Esophagus muscularis mucosa (tissue), 4 donors: ENCODE results near the gene C20orf173.

ENCODE experiments used
- EP300 ChIP-seq: sonication (generic); formaldehyde crosslinking; IDR thresholded peaks from one replicate; pipeline ENCODE4 v1.6.1; 2017; ENCODE audit warnings: antibody characterized with exemption
- POLR2AphosphoS5 ChIP-seq, 2 donors: sonication (generic); formaldehyde crosslinking; IDR thresholded peaks; one replicate each; pipeline ENCODE4 v1.6.1; 2017; ENCODE audit warnings: antibody characterized with exemption in 2 of 2
- TF ChIP-seq, protein P1 (sequence below), 3 experiments: fragments of 200-600 bp in 2 of 3; fragments of 450-650 bp in 1 of 3; sonication (generic) in 2 of 3; IDR thresholded peaks; one replicate each; pipeline ENCODE4 v1.5.1; 2017 to 2019; ENCODE audit warnings: antibody characterized with exemption in 3 of 3, mild to moderate bottlenecking in 2 of 3, moderate library complexity in 1 of 3

DNA sequence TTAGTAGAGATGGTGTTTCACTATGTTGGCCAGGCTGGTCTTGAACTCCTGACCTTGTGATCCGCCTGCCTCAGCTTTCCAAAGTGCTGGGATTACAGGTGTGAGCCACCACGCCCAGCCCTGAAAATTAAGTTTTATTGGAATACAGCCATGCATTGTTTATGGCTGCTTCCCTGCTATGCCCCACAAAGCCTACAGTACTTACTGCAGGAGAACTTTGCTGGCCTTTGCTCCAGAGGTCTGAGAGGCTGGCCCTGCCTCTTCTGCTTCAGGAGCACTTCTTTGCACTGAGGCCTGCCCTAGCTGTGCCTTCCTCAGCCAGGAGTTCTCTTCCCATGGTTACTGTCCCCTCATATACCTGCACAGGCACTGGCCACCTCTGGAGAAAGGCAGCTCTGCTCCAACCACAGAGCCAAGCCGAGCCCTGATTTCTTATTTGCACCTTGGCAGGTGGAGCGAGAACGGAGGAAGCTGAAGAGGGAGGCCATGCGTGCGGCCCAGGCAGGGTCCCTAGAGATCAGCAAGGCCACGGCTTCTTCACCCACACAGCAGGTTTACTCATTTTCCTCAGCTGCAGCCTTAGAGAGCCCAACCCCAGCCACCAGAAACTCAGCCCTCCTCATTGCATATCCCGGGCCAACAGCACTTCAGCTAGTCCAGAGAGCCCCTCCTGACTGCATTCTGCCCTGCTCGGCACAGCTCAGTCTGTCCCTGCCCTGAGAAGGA lies 20.8 kb downstream of the C20orf173 start:
- TF ChIP-seq, protein P1, sequence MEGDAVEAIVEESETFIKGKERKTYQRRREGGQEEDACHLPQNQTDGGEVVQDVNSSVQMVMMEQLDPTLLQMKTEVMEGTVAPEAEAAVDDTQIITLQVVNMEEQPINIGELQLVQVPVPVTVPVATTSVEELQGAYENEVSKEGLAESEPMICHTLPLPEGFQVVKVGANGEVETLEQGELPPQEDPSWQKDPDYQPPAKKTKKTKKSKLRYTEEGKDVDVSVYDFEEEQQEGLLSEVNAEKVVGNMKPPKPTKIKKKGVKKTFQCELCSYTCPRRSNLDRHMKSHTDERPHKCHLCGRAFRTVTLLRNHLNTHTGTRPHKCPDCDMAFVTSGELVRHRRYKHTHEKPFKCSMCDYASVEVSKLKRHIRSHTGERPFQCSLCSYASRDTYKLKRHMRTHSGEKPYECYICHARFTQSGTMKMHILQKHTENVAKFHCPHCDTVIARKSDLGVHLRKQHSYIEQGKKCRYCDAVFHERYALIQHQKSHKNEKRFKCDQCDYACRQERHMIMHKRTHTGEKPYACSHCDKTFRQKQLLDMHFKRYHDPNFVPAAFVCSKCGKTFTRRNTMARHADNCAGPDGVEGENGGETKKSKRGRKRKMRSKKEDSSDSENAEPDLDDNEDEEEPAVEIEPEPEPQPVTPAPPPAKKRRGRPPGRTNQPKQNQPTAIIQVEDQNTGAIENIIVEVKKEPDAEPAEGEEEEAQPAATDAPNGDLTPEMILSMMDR (IDR thresholded peaks at IDR 0.05) = no peak
- TF ChIP-seq EP300 (no peak), POLR2AphosphoS5 (IDR thresholded peaks at IDR 0.05) (no peak)
